Mesenchymal stem cell (in vitro differentiated cells and primary cell): ENCODE data around the gene ARSG.
"Not testable (repeated sequence)": the region's sequence is repeated elsewhere in the genome, so short reads cannot be mapped to it uniquely, and the experiment has no call there.

Experiments
- DNase-seq: peaks from one replicate; pipeline ENCODE4 v3.0.0-alpha.2; 2013
- H2AFZ ChIP-seq: one replicate; pipeline ENCODE4 v1.6.1; 2013; ENCODE audit warnings: low read depth, mild to moderate bottlenecking, control low read depth, inconsistent platforms, low read length, moderate library complexity
- H2AK5ac ChIP-seq: 2 replicates; pipeline ENCODE4 v1.6.1; 2013; ENCODE audit warnings: low read length, moderate library complexity, mild to moderate bottlenecking, inconsistent platforms; ENCODE audit not compliant: severe bottlenecking
- H2BK120ac ChIP-seq: one replicate; pipeline ENCODE4 v1.6.1; 2013; ENCODE audit warnings: low read depth, mild to moderate bottlenecking, inconsistent platforms, low read length, moderate library complexity
- H2BK12ac ChIP-seq, 2 experiments: one replicate each; pipeline ENCODE4 v1.6.1; 2013; ENCODE audit warnings: inconsistent platforms in 2 of 2, low read length in 2 of 2, mild to moderate bottlenecking in 2 of 2, moderate library complexity in 2 of 2, control low read depth in 1 of 2
- H2BK15ac ChIP-seq: one replicate; pipeline ENCODE4 v1.6.1; 2013; ENCODE audit warnings: mild to moderate bottlenecking, low read depth, inconsistent platforms; ENCODE audit not compliant: poor library complexity, severe bottlenecking
- H2BK5ac ChIP-seq: 2 replicates; pipeline ENCODE4 v1.6.1; 2013; ENCODE audit warnings: low read depth, mild to moderate bottlenecking, low read length, control low read depth, inconsistent platforms; ENCODE audit not compliant: poor library complexity, severe bottlenecking
- H3K14ac ChIP-seq, 2 experiments: one replicate each; pipeline ENCODE4 v1.6.1; 2013; ENCODE audit warnings: inconsistent platforms in 2 of 2, low read length in 2 of 2, control low read depth in 1 of 2, mild to moderate bottlenecking in 1 of 2, moderate library complexity in 1 of 2
- H3K18ac ChIP-seq, 2 experiments: one replicate each; pipeline ENCODE4 v1.6.1; 2013; ENCODE audit warnings: inconsistent platforms in 2 of 2, low read length in 2 of 2, control low read depth in 1 of 2, low read depth in 1 of 2, mild to moderate bottlenecking in 1 of 2
- H3K23ac ChIP-seq, 2 experiments: one replicate each; pipeline ENCODE4 v1.6.1; 2013; ENCODE audit warnings: inconsistent platforms in 2 of 2, low read length in 2 of 2, mild to moderate bottlenecking in 2 of 2, moderate library complexity in 2 of 2, control low read depth in 1 of 2
- H3K27ac ChIP-seq: 2 replicates; pipeline ENCODE4 v1.5.1; 2013; ENCODE audit warnings: mild to moderate bottlenecking, moderate library complexity, low read length, control low read depth, inconsistent platforms; ENCODE audit not compliant: poor library complexity, severe bottlenecking
- H3K27me3 ChIP-seq, 2 experiments: 2 replicates each; pipeline versions ENCODE4 v1.6.1 to v1.7.0; 2013; ENCODE audit warnings: low read length in 2 of 2, mild to moderate bottlenecking in 2 of 2, moderate library complexity in 2 of 2, control low read depth in 1 of 2, inconsistent platforms in 1 of 2; ENCODE audit not compliant: control insufficient read depth in 1 of 2, insufficient read depth in 1 of 2
- H3K36me3 ChIP-seq, 2 experiments: 2 replicates each; pipeline versions ENCODE4 v1.6.1 to v1.7.0; 2013; ENCODE audit warnings: low read length in 2 of 2, control low read depth in 1 of 2, inconsistent platforms in 1 of 2, low read depth in 1 of 2, mild to moderate bottlenecking in 1 of 2; ENCODE audit not compliant: insufficient read depth in 2 of 2, control insufficient read depth in 1 of 2
- H3K4ac ChIP-seq, 2 experiments: one replicate each; pipeline ENCODE4 v1.6.1; 2013; ENCODE audit warnings: inconsistent platforms in 2 of 2, low read length in 2 of 2, mild to moderate bottlenecking in 2 of 2, moderate library complexity in 2 of 2, control low read depth in 1 of 2, low read depth in 1 of 2
- H3K4me1 ChIP-seq: 2 replicates; pipeline ENCODE4 v1.6.1; 2013; ENCODE audit warnings: low read depth, low read length, control low read depth; ENCODE audit not compliant: control insufficient read depth, insufficient read depth
- H3K4me2 ChIP-seq: 2 replicates; pipeline ENCODE4 v1.6.1; 2013; ENCODE audit warnings: low read length, mild to moderate bottlenecking, inconsistent platforms; ENCODE audit not compliant: poor library complexity, severe bottlenecking
- H3K4me3 ChIP-seq, 2 experiments: 2 replicates each; pipeline versions ENCODE4 v1.5.1 to v1.7.0; 2013; ENCODE audit warnings: low read length in 2 of 2, mild to moderate bottlenecking in 2 of 2, control low read depth in 1 of 2, low read depth in 1 of 2; ENCODE audit not compliant: insufficient read depth in 1 of 2
- H3K79me1 ChIP-seq: replicated peaks from 2 replicates; pipeline ENCODE4 v1.6.1; 2013; ENCODE audit warnings: mild to moderate bottlenecking, control low read depth, low read length, inconsistent platforms; ENCODE audit not compliant: poor library complexity, severe bottlenecking
- H3K9ac ChIP-seq: 2 replicates; pipeline ENCODE4 v1.7.0; 2013; ENCODE audit warnings: mild to moderate bottlenecking, low read length, moderate library complexity
- H3K9me3 ChIP-seq: 2 replicates; pipeline ENCODE4 v1.7.0; 2013; ENCODE audit warnings: mild to moderate bottlenecking, low read length; ENCODE audit not compliant: control insufficient read depth
- H4K8ac ChIP-seq: one replicate; pipeline ENCODE4 v1.6.1; 2013; ENCODE audit warnings: inconsistent platforms, mild to moderate bottlenecking, low read length, moderate library complexity
- H4K91ac ChIP-seq: one replicate; pipeline ENCODE4 v1.6.1; 2013; ENCODE audit warnings: mild to moderate bottlenecking, low read length, inconsistent platforms
- WGBS: methylation state at CpG from one replicate; pipeline ENCODE4 v1.1.7; 2013; ENCODE audit warnings: mixed read lengths; 5-methylcytosine and 5-hydroxymethylcytosine counted together

ARSG gene

GRCh38 chr17:68248199-68248825 lies 43.0 kb upstream of the ARSG start:
- Histone ChIP-seq H3K4ac (peak overlapping the region; percentile 85 to 89), H4K91ac (peak overlapping the region; percentile 84), H2AK5ac (peak overlapping the region; percentile 11), H3K4me3 (peak overlapping the region; percentile 81 to 90), H3K9me3 (no peaks in the 10 kb centered on the region), H3K27me3 (no peaks in the 10 kb centered on the region), H3K23ac (peak overlapping the region in 1 of 2 experiments; percentile 74), H3K18ac (peak overlapping the region; percentile 94 to 95), H3K4me2 (peak overlapping the region; percentile 87), H2BK12ac (no peak overlapping the region), H4K8ac (peak overlapping the region; percentile 99), H2BK5ac (no peak overlapping the region), H2BK15ac (peak overlapping the region; percentile 74), H3K36me3 (peaks cover 3 to 37% of the 10 kb centered on the region in 2 experiments), H2AFZ (peak overlapping the region; percentile 54), H3K79me1 (peaks cover 11% of the 10 kb centered on the region), H3K14ac (peak overlapping the region in 1 of 2 experiments; percentile 79), H3K27ac (peak overlapping the region; percentile 55), H3K4me1 (peaks cover 6% of the 10 kb centered on the region), H3K9ac (peak overlapping the region; percentile 97), H2BK120ac (peak overlapping the region; percentile 71)
- 22% methylated on average over 9 of the region's 19 CpGs for WGBS
- DNase-seq = peak; percentile 83

DNA sequence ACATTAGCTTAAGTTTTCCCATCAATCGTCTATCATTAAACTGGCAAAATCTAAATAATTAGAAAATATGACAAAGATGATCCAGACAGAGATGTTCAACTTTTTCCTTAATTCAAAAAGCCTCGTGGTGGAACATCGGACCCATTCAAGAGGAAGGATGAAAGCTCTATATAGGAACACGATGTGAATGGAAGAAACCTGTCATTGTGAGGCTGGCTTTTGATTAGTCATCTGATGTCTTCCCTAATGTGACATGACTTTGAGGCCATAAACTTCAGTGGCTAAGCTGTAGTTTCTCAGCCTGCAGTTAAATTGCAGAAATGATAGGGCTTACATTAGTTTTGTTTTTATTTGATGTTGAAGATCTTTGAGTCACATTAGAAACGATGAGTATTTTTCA lies 42.4 kb upstream of the ARSG start:
- DNase-seq = peak; percentile 35
- Histone ChIP-seq H2BK5ac (no peak overlapping the region), H3K18ac (no peak overlapping the region), H2BK120ac (no peak overlapping the region), H2BK12ac (no peak overlapping the region), H3K4me1 (peaks cover 6% of the 10 kb centered on the region), H4K8ac (no peak overlapping the region), H3K4ac (no peak overlapping the region), H3K79me1 (peaks cover 12% of the 10 kb centered on the region), H2AFZ (no peak overlapping the region), H4K91ac (no peak overlapping the region), H3K23ac (no peak overlapping the region), H2AK5ac (no peak overlapping the region), H3K14ac (no peak overlapping the region), H3K4me2 (no peak overlapping the region), H3K36me3 (peaks cover 8 to 42% of the 10 kb centered on the region in 2 experiments), H3K27me3 (no peaks in the 10 kb centered on the region), H3K4me3 (peak overlapping the region in 1 of 2 experiments; percentile 90), H3K9ac (peak overlapping the region; percentile 97), H3K9me3 (no peaks in the 10 kb centered on the region), H2BK15ac (no peak overlapping the region), H3K27ac (no peak overlapping the region)
- 95% methylated on average over 4 of the region's 5 CpGs for WGBS

GRCh38 chr17:68249354-68249765 lies 41.9 kb upstream of the ARSG start:
- Histone ChIP-seq H3K9ac (peak overlapping the region; percentile 97), H3K4me3 (no peak overlapping the region), H2BK15ac (no peak overlapping the region), H2BK120ac (peak overlapping the region; percentile 34), H4K91ac (no peak overlapping the region), H3K4ac (no peak overlapping the region), H3K79me1 (peaks cover 12% of the 10 kb centered on the region), H3K9me3 (no peaks in the 10 kb centered on the region), H3K14ac (no peak overlapping the region), H2AFZ (no peak overlapping the region), H3K23ac (no peak overlapping the region), H4K8ac (no peak overlapping the region), H3K4me1 (peaks cover 6% of the 10 kb centered on the region), H3K27ac (no peak overlapping the region), H2BK12ac (no peak overlapping the region), H3K27me3 (no peaks in the 10 kb centered on the region), H2AK5ac (no peak overlapping the region), H3K18ac (no peak overlapping the region), H2BK5ac (no peak overlapping the region), H3K36me3 (peaks cover 8 to 47% of the 10 kb centered on the region in 2 experiments), H3K4me2 (no peak overlapping the region)
- DNase-seq = no peak
- WGBS = 90% methylated on average over 7 of the region's 7 CpGs

GRCh38 chr17:68253426-68253825 lies 37.9 kb upstream of the ARSG start:
- not testable (repeated sequence) for H3K23ac ChIP-seq, H3K9me3 ChIP-seq, H3K4me3 ChIP-seq, H2BK120ac ChIP-seq, H3K14ac ChIP-seq, H2AK5ac ChIP-seq, H2AFZ ChIP-seq, H2BK5ac ChIP-seq, H2BK15ac ChIP-seq, H3K4ac ChIP-seq, H3K4me1 ChIP-seq, DNase-seq, H3K27ac ChIP-seq, H3K4me2 ChIP-seq, H3K18ac ChIP-seq, H2BK12ac ChIP-seq, H3K27me3 ChIP-seq, H3K9ac ChIP-seq, H4K8ac ChIP-seq, H3K79me1 ChIP-seq, H4K91ac ChIP-seq
- peaks cover 17 to 78% of the 10 kb centered on the region in 2 experiments for H3K36me3 ChIP-seq
- 83% methylated on average over 7 of the region's 7 CpGs for WGBS
